Liver (tissue), 9 donors: ENCODE results near the gene VASH2. TPM values are rescaled to one million over a fixed set of nuclear protein-coding genes. Genes with fewer than 3 reads are reported as not detected.

ENCODE experiments used
- DNase-seq: peaks from one replicate; pipeline ENCODE4 v3.0.0-alpha.2; 2017; ENCODE audit warnings: low spot score
- H3K27ac ChIP-seq, 2 donors: one replicate each; pipeline ENCODE4 v1.7.0; 2013; ENCODE audit warnings: inconsistent platforms in 2 of 2, low read length in 2 of 2, control low read depth in 1 of 2, low read depth in 1 of 2, mild to moderate bottlenecking in 1 of 2
- H3K27me3 ChIP-seq, 4 donors: one replicate each; pipeline versions ENCODE4 v1.6.1 to v1.7.0; 2013; ENCODE audit warnings: low read length in 3 of 4, inconsistent platforms in 1 of 4, mild to moderate bottlenecking in 1 of 4, moderate library complexity in 1 of 4; ENCODE audit not compliant: control insufficient read depth in 4 of 4, insufficient read depth in 4 of 4
- H3K36me3 ChIP-seq, 4 donors: one replicate each; pipeline versions ENCODE4 v1.6.1 to v1.7.0; 2013; ENCODE audit warnings: low read length in 3 of 4, mild to moderate bottlenecking in 3 of 4, low read depth in 1 of 4, moderate library complexity in 1 of 4; ENCODE audit not compliant: control insufficient read depth in 4 of 4, insufficient read depth in 3 of 4
- H3K4me1 ChIP-seq, 4 donors: one replicate each; pipeline versions ENCODE4 v1.6.1 to v1.7.0; 2013; ENCODE audit warnings: low read length in 3 of 4, mild to moderate bottlenecking in 3 of 4, moderate library complexity in 1 of 4; ENCODE audit not compliant: control insufficient read depth in 4 of 4, insufficient read depth in 4 of 4
- H3K4me3 ChIP-seq, 3 donors: one replicate each; pipeline versions ENCODE4 v1.6.1 to v1.7.0; 2013; ENCODE audit warnings: low read length in 3 of 3, control low read depth in 1 of 3, low read depth in 1 of 3, mild to moderate bottlenecking in 1 of 3
- H3K9ac ChIP-seq, 2 donors: one replicate each; pipeline ENCODE4 v1.7.0; 2013; ENCODE audit warnings: low read length in 2 of 2, mild to moderate bottlenecking in 2 of 2, moderate library complexity in 2 of 2, control low read depth in 1 of 2, low read depth in 1 of 2
- H3K9me3 ChIP-seq, 4 donors: one replicate each; pipeline versions ENCODE4 v1.6.1 to v1.7.0; 2013; ENCODE audit warnings: low read length in 3 of 4; ENCODE audit not compliant: control insufficient read depth in 4 of 4
- ATF3 ChIP-seq: IDR thresholded peaks from 2 replicates; pipeline ENCODE4 v1.6.1; 2016; ENCODE audit warnings: antibody characterized with exemption
- CTCF ChIP-seq: fragments of 150-350 bp; IDR thresholded peaks from 2 replicates; pipeline ENCODE4 v1.5.1; 2017; ENCODE audit warnings: improper control_type of control experiment, low read depth, low read length; ENCODE audit not compliant: missing input control
- EGR1 ChIP-seq, 2 donors: IDR thresholded peaks; 2 replicates each; pipeline ENCODE4 v1.6.1; 2016 to 2018; ENCODE audit warnings: antibody characterized with exemption in 2 of 2, low read depth in 2 of 2
- FOXA1 ChIP-seq: IDR thresholded peaks from 2 replicates; pipeline ENCODE4 v1.6.1; 2016; ENCODE audit warnings: antibody characterized with exemption
- FOXA2 ChIP-seq: IDR thresholded peaks from 2 replicates; pipeline ENCODE4 v1.6.1; 2016; ENCODE audit warnings: antibody characterized with exemption
- GABPA ChIP-seq, 2 donors: IDR thresholded peaks in 1 of 2; conservative IDR thresholded peaks in 1 of 2; 2 replicates each; pipeline ENCODE4 v1.6.1; 2016; ENCODE audit warnings: antibody characterized with exemption in 2 of 2, mild to moderate bottlenecking in 1 of 2, moderate library complexity in 1 of 2
- HNF4A ChIP-seq, 2 donors: conservative IDR thresholded peaks; 2 replicates each; pipeline ENCODE4 v1.6.1; 2016; ENCODE audit warnings: antibody characterized with exemption in 2 of 2, mild to moderate bottlenecking in 2 of 2
- HNF4G ChIP-seq: IDR thresholded peaks from 2 replicates; pipeline ENCODE4 v1.6.1; 2016; ENCODE audit warnings: antibody characterized with exemption
- JUND ChIP-seq, 2 donors: IDR thresholded peaks; 2 replicates each; pipeline ENCODE4 v1.6.1; 2016; ENCODE audit warnings: antibody characterized with exemption in 2 of 2
- MAX ChIP-seq: IDR thresholded peaks from 2 replicates; pipeline ENCODE4 v1.6.1; 2016; ENCODE audit warnings: antibody characterized with exemption
- NR2F2 ChIP-seq: IDR thresholded peaks from 2 replicates; pipeline ENCODE4 v1.6.1; 2016; ENCODE audit warnings: antibody characterized with exemption
- RAD21 ChIP-seq, 2 donors: IDR thresholded peaks; 2 replicates each; pipeline ENCODE4 v1.6.1; 2016; ENCODE audit warnings: antibody characterized with exemption in 2 of 2, mild to moderate bottlenecking in 2 of 2
- REST ChIP-seq: IDR thresholded peaks from 2 replicates; pipeline ENCODE4 v1.6.1; 2016; ENCODE audit warnings: antibody characterized with exemption, mild to moderate bottlenecking
- RXRA ChIP-seq, 2 donors: IDR thresholded peaks; 2 replicates each; pipeline ENCODE4 v1.6.1; 2017 to 2018; ENCODE audit warnings: antibody characterized with exemption in 2 of 2, mild to moderate bottlenecking in 1 of 2
- SP1 ChIP-seq: IDR thresholded peaks from 2 replicates; pipeline ENCODE4 v1.6.1; 2018; ENCODE audit warnings: antibody characterized with exemption, mild to moderate bottlenecking
- TAF1 ChIP-seq: conservative IDR thresholded peaks from 2 replicates; pipeline ENCODE4 v1.6.1; 2016; ENCODE audit warnings: antibody characterized with exemption, mild to moderate bottlenecking
- YY1 ChIP-seq: IDR thresholded peaks from 2 replicates; pipeline ENCODE4 v1.6.1; 2016; ENCODE audit warnings: antibody characterized with exemption, mild to moderate bottlenecking
- WGBS: extraction: QIAGEN DNeasy Blood & Tissue Kit; methylation state at CpG from one replicate; pipeline ENCODE4 v1.1.7; 2013; 5-methylcytosine and 5-hydroxymethylcytosine counted together
- polyA plus RNA-seq, 2 donors: library from polyadenylated mRNA; stranded (reverse) in 1 of 2; unstranded in 1 of 2; fragments of 200-250 nt in 1 of 2; fragments of >200 nt in 1 of 2; fragmentation: Nextera tagmentation in 1 of 2; extraction: Ambion mirVana in 1 of 2; gene quantifications; one replicate each; pipeline versions ENCODE4 v1.2.1 to v1.2.3, GENCODE V29; 2013 to 2015
- total RNA-seq, 2 donors: library from RNA; depleted of rRNA; stranded (reverse); fragments of >200 nt; gene quantifications; one replicate each; pipeline ENCODE4 v1.2.3, GENCODE V29; 2014
- TF ChIP-seq, protein P1 (sequence below): IDR thresholded peaks from 2 replicates; pipeline ENCODE4 v1.6.1; 2016; ENCODE audit warnings: antibody characterized with exemption
- donor health status: healthy.
- donor health status: healthy.
- donor health status: healthy.
- donor health status: healthy.
- donor health status: healthy.

Gene VASH2
- total and polyA plus RNA-seq, 4 donors, result 0.01 to 0.70 (median 0.23) TPM

GRCh38 chr1:212987702-212988322, 37.5 kb downstream of the VASH2 start:
- Histone ChIP-seq H3K9me3 (no peaks in the 10 kb centered on the region), H3K9ac (no peak overlapping the region), H3K4me3 (no peak overlapping the region), H3K4me1 (no peaks in the 10 kb centered on the region), H3K27me3 (no peaks in the 10 kb centered on the region), H3K27ac (no peak overlapping the region), H3K36me3 (peaks cover 0 to 15% (median 5%) of the 10 kb centered on the region in 4 donors)
- TF ChIP-seq JUND (IDR thresholded peaks at IDR 0.05) (no peak), ATF3 (no peak), RXRA (IDR thresholded peaks at IDR 0.05) (no peak), GABPA (IDR thresholded peaks at IDR 0.05 in 1 of 2, conservative IDR thresholded peaks at IDR 0.05 in 1 of 2) (no peak), HNF4G (no peak), FOXA1 (no peak), RAD21 (IDR thresholded peaks at IDR 0.05) (no peak), SP1 (no peak), NR2F2 (no peak), MAX (no peak), YY1 (no peak), REST (no peak), HNF4A (conservative IDR thresholded peaks at IDR 0.05) (no peak), CTCF (no peak), EGR1 (IDR thresholded peaks at IDR 0.05; ENCODE audit: low read depth in 2 of 2) (no peak), FOXA2 (no peak), TAF1 (no peak)
- TF ChIP-seq, protein P1, sequence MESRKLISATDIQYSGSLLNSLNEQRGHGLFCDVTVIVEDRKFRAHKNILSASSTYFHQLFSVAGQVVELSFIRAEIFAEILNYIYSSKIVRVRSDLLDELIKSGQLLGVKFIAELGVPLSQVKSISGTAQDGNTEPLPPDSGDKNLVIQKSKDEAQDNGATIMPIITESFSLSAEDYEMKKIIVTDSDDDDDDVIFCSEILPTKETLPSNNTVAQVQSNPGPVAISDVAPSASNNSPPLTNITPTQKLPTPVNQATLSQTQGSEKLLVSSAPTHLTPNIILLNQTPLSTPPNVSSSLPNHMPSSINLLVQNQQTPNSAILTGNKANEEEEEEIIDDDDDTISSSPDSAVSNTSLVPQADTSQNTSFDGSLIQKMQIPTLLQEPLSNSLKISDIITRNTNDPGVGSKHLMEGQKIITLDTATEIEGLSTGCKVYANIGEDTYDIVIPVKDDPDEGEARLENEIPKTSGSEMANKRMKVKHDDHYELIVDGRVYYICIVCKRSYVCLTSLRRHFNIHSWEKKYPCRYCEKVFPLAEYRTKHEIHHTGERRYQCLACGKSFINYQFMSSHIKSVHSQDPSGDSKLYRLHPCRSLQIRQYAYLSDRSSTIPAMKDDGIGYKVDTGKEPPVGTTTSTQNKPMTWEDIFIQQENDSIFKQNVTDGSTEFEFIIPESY, result no peak
- 69% methylated on average over 6 of the region's 6 CpGs for WGBS
- DNase-seq, result no peak
